Stimulated activated CD4-positive, alpha-beta T cell treated with anti-CD3 and anti-CD28 coated beads, Interleukin-4, amount 100 ng/mL, for 4 hours (primary cell): Measurements from ENCODE around the gene ZNF672.
"Not testable (repeated sequence)": the region's sequence is repeated elsewhere in the genome, so short reads cannot be mapped to it uniquely, and the experiment has no call there.

Experiments used
- DNase-seq, 2 experiments: peaks; one replicate each; pipeline ENCODE4 v3.0.0-alpha.2; 2020

Gene ZNF672

DNA sequence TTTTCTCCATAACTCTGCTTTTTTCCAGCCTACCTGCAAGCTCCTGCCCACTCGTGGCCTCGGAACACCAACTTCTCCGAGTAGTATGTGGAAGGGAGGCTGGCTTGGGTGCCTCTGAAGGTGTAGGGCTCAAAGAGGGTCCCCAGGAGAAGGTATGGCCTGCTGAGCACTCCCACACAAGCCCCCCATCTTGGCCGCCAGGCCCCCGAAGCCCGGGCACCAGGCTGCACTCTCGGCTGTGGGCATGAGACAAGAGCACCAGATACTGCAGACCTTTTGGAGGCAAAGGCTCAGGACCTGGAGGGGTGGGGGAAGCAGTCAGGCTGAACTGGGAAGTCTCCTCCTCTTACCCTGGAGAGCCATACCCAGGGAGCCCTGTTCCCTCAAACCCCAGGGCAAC lies 19.2 kb downstream of the ZNF672 start:
- DNase-seq = no peak

DNA sequence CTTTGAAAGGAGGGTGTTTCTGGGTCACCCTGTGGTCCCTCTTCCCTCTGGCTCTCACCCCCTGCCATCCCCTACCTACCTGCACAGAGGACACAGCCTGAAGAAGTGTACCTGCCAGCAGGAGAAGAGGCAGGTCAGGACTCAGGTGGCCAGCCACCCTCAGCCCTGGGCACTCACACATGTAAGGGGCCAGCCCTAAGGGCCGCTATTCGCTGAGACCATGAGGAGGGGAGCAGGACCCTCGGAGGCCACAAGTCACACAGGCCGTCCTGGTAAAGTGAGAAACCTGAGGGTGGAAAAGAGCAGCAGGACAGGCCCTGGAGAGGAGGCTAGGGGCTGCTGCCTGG lies 19.7 kb downstream of the ZNF672 start:
- DNase-seq = no peak

DNA sequence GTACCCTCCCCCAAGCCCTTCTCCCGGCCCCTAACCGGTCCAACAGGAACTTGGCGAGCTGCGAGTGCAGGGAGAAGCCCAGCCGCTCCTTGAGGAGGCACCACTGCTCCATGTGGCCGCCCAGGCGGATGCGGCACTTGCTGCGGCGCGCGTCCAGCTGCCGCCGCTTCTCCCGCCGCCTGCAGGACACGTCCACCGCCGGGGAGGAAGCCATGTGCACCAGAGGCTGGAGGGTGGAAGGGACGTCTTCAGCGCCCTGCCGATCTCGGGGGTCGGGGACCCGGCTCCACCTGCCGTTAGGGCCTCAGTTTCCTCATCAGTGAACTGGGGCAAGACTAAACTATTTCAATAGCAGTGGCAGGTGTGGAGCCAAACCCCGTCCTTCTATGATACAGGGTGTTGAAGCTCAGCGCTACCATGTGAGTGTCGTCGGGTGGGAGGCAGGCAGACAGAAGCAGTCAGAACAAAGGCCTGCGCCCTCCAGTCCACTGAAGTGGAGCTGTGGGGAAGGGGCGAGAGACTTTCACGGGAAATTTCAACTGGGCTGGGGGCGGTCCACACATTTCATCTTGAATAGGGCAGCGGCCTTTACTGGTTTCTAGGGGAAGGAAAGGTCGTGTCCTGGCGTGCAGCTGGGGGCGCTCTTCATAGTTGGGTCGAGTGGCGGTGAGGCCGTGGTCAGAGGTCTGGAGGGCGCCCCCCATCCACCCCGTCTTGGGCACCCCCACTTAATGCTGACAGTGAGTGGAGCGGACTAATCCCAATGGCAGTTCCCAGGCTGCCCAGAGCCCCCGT lies 20.3 kb downstream of the ZNF672 start:
- DNase-seq = peak; percentile 21 to 26

DNA sequence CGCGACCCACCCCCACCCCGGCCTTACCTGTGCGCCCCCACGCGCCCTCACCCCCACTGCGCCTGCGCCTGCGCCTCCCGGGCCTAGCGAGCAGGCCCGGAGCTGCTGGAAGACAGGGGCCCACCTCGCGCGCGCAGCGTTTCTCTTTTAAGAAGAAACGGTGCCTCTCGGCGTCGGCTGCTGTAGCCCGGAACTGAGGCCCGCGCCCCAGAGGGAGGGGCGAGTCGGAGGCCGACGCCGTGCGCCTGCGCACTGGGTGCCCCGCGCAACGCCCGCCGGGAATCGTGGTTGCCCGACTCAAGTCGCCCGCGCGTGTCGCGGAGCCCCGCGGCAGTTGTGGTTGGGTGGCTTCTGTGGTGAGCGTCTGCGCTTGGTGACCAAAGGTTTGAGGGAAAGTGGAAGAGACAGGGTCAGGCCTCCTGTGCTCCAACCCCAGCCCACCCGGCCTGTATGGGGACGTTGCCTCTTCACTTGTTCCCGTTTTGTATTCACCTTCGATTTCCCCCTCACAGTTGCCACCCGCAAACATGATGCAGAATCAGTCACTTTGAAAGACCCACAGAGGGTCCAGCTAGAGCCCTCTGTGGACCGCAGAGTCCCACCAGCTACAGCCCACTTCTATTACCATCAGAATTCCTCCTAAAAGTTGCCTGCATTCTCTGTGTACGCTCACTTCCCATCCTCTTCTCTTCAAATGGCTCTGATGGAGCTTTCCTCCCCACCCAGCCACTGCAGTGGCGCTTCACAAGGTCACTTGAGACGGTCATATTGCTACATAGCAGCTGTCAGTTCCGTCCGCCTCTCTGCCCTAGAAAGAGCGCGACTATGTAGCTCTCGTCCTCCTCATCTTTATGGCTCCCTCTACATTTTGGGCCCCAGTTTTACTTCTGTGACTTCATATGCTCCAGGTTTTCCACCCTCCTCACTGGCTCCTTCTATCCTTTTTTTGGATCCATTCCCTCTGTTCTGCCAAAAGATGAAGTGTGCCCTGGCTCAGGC lies 21.2 kb downstream of the ZNF672 start, which contains the start of gene ZNF692:
ZNF692 (minus strand) TSS at position 195 of the 999 bp plus-strand sequence. CDS start 776 bp downstream, outside the sequence.
- DNase-seq = peak; percentile 94 to 98

DNA sequence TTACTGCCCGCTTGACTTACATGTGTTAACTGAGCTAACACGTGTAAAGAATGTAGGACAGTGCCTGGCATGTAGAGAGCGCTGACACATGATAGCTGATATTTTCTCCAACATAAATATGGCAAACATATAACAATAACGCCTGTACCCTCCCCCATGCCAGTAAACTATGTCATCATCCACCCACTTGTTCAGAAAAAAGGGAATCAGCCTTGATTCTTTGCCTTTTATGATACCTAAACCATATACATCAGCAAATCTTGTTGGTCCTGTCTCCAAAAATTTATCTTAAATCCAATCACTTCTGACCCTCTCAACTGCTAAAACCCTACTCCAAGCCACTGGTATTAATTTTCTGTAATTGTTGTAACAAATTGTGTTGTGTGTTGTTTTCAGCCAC lies 22.0 kb downstream of the ZNF672 start:
- DNase-seq = no peak

DNA sequence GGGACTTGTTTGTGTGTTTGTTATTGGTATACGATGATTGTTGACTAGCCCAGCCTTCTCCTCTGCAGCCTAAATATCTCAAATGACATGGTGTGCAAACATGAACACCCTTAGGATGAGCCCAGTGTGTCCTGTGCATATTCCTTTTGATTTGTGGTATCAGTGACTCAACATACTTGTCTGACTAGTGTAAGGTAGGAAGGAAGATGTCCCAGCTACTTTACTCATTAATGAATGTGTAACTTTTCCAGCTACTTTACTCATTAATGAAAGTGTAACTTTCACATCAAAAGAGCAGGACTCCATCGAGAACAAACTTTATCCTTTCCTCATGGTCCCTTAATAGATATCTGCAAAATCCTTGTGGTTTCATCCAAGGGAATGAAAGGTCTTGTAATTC lies 23.6 kb downstream of the ZNF672 start:
- no peak for DNase-seq

DNA sequence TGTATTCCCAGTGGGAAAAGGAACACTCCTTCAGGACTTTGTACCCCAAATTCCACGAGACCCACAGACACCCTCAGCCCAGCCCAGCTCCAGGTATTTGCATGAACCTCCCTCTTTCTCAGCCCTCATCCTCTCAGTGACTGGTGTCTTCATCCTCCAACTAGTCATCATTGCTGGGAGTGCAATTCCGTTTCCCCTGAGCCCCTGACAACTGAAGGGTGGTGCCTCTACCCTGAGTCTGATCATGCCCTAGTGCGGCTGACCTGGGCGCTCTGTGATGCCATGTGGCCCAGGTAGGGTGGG lies 24.6 kb downstream of the ZNF672 start:
- no peak for DNase-seq

DNA sequence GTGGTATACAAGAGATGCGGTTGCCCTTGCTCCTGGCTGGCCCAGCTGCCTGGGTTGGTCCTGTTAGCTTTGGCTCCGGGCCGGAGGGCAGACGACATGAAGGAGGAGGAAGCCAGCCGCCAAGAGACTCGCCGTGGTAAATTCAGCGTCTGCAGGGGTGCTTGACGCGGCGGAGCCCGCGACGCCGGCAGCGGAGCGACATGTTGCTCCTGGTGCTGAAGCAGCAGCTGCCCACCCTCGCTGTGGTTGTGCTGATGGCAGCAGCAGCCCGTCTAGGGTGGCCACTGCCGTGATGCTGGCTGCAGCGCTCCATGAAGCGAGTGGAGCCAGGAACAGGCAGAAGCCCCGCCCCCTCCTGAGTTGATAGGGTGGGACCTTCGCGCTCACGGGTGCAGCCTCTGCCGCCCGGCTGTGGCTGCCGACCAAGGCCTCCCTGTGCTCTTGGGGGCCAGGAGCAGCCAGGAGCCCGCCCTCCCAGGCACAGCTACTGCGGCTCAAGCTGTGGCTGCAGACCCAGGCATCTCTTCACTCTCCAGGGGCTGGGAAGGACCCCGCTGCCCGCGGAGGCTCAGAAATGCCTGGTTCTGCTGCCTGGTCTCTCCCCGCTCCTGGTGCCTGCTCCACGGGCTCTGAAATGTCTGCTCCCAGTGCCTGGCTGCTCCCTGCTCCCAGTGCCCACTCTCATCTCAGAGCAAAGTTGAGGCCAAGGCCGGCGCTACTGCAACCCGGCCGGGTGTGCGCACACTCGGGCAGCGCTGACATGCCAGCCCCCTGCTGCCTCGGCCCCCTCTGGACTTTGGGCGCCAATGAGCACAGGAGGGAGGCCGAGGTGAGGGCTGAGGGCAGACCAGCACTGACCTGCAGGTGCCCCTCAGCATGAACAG lies 25.2 kb downstream of the ZNF672 start:
- DNase-seq = peak; percentile 73 to 79

DNA sequence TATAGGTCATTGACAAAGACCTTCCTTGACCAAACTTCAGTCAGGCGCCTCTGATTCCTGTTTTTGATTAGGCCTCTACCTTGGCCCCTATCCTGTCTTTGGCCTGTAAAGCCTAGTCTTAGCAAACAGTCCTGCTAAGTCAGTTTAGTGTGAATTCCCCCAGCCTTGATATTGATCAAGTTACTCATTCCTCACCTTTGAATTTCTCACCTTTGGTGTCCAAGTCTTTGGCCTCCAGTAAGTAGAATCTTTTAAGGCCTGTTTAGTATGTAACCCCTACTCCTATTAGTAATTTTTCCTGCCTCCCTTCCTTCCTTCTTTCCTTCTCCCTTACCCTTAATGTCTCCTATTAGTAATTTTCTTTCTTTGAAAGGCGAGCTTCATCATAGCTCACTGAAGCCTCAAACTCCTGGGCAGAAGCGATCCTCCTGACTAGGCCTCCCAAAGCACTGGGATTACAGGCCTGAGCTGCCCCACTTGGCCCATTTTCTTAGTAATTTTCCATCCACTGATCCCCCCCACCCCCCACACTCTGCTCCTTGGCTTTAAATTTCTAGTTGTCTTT lies 33.9 kb downstream of the ZNF672 start:
- no peak for DNase-seq

DNA sequence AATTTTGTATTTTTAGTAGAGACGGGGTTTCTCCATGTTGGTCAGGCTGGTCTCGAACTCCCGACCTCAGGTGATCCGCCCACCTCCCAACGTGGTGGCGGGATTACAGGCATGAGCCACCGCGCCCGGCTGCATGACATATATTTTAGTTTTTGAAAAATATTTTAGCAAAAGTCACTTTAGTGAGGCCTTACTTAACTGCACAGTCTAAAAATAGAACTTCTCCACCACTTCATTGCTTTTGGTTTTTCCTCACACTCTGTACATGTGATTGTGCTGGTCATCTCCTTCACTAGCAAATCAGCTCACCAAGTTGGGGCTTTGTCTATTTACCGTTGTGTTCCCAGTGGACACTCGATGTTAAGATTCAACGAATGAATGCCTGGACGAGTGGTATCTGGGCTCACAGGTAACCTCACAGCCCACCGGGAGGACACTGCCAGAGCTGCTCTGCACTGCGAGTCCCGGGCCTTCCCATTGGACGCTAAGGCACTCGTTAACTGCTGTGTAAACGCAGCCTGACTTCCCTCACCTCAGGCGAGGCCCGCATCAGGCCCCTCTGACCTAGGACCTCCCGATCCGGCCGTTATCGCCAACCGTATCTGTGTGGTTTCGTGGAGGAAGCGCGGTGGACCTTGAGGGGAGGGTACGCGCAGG lies 34.9 kb downstream of the ZNF672 start:
- DNase-seq = peak; percentile 21 to 55

DNA sequence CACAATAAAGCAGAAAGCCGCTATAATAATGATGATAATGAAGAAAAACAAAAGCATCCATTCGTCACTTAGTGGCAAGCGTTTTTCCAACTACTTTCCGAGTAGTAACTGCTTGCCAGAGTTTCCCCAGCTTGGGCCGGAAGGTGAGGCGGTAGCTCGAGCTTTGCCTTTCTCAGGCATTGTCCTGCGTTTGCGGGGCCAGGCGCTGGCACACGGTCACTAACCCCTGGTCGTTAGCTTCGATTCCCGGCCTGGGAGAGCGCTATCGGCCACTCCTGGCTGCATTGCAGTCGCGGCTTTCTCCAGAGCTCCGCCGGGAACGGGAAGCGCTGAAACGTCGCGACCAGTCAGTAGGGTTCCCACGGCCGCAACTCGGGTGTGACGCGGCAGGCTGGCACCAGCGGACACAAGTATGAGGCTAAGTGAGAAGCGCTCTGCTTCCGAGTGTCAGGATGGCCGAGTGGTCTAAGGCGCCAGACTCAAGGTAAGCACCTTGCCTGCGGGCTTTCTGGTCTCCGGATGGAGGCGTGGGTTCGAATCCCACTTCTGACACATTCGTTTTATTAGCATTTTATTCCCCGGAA lies 35.5 kb downstream of the ZNF672 start:
- DNase-seq = peak; percentile 90 to 93

DNA sequence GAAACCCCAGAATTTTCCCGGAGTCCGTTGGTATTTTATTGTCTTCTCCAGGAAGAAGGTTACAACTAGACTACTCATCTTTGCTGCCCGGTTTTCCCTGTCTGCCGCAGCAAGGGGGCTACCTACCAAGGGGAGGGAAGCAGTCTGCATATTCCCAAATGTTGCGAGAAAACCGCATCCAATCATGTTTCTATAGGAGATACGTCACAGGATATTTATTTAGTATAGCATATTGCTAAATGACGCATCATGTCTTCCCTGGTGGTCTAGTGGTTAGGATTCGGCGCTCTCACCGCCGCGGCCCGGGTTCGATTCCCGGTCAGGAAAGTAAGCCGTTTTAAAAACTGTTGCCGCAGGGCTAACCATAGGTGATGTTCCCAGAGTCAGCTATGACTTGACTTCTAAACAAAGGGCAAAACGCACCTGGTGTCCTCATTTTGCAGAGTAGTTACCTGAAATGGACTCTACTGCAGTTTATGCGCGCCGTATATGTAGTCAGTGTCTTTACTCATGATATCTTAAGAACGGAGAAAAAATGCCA lies 36.0 kb downstream of the ZNF672 start:
- peak; percentile 82 to 85 for DNase-seq

DNA sequence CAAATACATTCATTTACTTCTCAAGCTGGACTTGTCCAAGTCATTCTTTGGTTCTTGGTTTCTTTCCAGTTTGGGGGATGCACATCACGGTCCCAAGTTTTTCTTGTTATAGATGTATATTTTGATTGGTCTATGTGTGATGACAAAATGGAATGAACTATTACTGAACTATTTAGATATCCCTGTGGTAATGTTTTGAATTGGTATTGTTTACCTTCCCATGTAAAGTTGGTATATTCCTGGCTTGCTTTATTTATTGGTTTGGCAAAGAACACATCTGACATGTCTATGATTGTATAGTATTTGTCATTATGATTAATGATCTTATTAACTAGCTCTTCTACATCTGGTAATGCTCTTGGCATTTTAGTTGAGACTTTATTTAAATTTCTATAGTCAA lies 43.2 kb downstream of the ZNF672 start:
- DNase-seq = no peak

DNA sequence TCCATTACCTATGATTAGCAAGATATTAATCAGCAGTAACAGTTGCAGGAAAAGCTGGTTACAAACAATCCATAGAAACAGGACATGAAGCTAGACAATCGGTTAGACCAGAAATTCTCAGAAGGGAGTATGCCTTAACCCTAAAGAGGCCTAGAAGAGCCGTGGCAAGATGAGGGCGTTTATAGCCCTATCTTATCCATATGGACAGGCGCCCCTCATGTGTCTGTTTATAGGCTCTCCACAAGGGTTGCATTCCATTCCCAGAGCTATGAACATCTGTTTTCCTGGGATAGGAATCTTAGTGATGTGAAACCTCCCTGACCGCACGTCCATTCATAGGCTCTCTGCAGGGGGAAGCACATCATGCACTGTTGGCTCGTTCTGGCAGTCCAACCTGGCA lies 44.4 kb downstream of the ZNF672 start:
- DNase-seq = not testable (repeated sequence)

DNA sequence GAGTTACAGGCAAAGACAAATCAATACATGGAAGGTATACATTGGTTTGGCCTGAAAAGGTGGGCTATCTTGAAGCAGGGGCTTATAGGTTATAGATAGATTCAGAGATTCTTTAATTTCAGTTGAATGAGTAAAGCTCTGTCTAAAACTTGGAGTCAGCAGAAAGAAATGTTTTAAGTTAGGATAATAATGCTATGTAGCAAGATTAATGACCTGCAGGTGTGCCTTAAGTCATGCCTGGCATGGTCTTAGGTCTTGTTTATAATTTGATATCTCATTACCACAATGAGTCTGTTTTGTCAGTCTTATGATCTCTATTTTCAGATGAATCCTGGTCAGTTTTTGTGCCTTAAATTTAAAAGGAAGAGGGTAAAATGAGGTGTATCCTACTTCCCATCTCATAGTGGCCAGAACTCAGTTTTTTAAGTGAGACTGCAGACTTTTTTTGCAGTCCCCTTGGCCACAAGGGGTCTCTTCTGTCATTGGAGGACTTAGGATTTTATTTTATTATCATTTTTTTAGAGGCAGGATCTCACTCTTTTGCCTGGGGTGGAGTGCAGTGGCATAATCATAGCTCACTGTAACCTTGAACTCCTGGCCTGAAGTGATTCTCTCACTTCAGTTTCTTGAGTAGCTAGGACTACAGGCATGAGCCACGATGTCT lies 46.7 kb downstream of the ZNF672 start:
- DNase-seq = no peak

DNA sequence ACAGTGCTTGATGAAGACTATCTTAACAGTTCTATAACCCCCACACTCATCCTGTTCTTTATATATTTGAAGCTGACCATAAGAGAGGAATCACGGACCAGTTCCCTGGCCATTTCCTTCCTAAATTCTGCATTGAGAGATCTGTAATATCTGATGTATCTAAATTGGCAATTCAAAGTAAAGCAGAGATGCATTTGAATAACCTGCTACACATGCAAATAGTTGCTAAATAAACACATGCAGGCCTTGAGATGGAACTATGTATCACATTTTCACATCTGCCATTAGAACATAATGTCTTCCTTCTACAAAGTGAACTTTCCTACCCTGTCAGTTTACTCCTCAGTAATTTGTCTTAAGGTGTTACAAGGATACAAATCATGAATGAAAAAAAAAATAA lies 47.6 kb downstream of the ZNF672 start:
- DNase-seq = no peak

DNA sequence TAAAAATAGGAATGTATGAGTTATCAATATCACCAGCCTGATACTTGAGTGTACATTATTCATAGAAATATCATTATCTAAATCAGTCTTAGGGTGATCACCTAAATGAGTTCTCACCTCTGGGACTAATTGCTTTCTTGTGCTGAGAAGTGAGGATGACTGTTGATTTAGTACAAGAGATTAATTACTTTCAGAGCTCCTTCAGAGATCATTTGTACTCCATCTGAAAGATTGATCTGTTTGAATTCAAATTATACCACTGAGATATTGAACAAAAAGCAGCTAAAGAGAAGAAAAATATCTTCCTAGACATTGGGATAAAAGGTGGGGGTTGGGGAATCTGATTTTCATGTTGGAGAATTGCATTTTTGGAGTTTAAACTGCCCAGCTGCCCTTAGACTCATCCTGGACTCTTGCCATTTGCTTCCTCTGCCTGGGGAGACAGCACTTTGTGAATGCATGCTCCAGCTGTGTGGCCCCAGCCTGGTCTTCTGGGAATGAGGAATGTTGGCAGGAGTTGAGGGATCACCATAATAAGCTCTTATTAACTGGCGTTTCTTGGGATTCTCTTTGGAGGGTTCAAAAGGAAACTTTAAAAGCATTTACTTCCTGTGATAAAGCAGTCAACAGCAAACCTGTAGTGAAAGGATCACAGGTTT lies 48.3 kb downstream of the ZNF672 start:
- DNase-seq = no peak

DNA sequence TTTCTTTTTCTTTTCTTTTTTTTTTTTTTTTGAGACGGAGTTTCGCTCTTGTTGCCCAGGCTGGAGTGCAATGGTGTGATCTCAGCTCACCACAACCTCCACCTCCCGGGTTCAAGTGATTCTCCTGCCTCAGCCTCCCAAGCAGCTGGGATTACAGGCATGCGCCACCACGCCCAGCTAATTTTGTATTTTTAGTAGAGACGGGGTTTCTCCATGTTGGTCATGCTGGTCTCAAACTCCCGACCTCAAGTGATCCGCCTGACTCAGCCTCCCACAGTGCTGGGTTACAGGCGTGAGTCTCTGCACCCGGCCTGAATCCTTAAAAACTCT lies 51.9 kb downstream of the ZNF672 start:
- DNase-seq = not testable (repeated sequence)

DNA sequence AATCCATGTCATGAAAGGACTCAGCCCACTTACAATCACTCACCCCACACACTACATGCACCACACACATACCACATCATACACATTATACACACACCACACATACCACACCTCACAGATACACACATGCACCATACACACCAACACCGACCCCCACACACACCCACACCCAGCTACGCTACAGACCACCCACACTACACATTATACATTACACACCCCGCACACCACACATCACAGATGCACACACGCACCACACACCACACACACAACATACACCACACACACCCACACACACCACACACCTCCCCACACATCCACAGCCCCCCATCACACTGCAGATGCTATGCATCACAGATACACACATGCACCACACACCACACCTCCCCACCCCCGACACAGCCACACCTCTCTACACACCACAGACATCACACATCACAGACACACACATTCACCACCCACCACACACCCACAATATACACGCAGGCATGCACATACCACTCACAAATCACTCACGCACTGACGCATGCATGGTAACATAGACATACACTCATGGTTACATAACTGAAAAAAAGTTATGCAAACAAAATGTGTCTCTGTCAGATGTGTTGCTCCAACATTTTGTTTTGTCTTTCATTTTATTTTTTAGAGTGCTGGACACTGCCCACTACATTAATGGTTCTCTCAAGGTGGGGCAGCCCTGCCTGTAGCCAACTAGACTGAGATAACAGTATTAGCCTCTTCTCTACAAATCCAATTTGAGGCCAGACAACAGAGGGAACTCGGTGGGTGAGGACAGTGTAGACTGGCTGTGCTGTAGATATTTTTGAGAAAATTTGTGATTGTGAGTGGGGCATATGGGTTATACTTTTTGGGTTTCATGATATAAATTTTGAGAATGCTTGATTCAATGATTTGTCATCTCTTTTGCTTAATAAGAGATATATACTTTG lies 52.8 kb downstream of the ZNF672 start:
- DNase-seq = no peak
